Coronary artery (tissue), 2 donors: ENCODE data around the gene GNG14.

Experiments used
- DNase-seq: peaks from one replicate; pipeline ENCODE4 v3.0.0-alpha.2; 2017; ENCODE audit warnings: low spot score
- H3K27ac ChIP-seq, 2 donors: fragments of 200-600 bp; sonication (generic); one replicate each; pipeline ENCODE4 v1.5.1; 2016 to 2019
- H3K4me3 ChIP-seq: fragments of 200-600 bp; sonication (generic); 2 replicates; pipeline ENCODE4 v1.5.1; 2016; ENCODE audit warnings: mild to moderate bottlenecking, moderate library complexity
- CTCF ChIP-seq: fragments of 200-600 bp; sonication (generic); IDR thresholded peaks from one replicate; pipeline ENCODE4 v1.5.1; 2019; ENCODE audit warnings: antibody characterized with exemption

Gene GNG14

DNA sequence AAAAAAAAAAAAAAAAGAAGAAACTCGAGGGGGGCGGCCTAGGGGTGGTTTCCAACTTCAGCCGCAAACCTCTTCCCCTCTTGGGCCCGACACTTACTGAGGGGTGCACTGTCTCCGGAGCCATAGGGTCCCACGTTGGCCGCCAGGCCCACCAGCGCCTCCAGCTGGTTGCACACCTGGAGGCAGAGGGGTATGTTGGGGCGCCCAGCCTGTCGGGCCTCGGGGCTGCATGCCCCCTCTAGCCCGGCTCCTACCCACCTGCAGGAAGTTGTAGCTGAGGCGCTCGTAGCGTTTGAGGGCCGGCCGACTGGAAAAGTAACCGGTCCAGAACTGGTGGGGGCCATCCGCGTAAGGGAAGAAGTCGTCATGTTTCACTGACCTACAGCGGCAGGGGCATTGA lies 29.8 kb upstream of the GNG14 start:
- Histone ChIP-seq H3K27ac (no peak overlapping the region), H3K4me3 (no peak overlapping the region)
- no peak for TF ChIP-seq CTCF
- DNase-seq = no peak

DNA sequence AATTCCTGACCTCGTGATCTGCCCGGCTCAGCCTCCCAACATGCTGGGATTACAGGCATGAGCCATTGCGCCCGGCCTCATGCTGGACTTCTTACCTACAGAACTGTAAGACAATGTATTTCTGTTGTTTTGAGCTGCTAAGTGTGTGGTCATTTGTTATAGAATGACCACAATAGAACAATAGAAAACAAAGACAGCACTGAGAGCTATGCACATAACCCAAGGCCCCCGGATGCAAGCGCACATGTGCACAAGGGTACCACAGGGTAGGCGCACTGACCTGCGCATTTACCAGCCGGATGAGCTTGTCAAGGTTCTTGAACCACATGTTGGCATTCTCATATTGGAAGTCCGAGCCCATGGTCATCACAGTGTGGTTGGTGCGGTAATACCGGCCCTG lies 26.8 kb upstream of the GNG14 start:
- no peak for DNase-seq
- H3K27ac ChIP-seq = no peak overlapping the region
- H3K4me3 ChIP-seq = no peak overlapping the region
- no peak for TF ChIP-seq CTCF

DNA sequence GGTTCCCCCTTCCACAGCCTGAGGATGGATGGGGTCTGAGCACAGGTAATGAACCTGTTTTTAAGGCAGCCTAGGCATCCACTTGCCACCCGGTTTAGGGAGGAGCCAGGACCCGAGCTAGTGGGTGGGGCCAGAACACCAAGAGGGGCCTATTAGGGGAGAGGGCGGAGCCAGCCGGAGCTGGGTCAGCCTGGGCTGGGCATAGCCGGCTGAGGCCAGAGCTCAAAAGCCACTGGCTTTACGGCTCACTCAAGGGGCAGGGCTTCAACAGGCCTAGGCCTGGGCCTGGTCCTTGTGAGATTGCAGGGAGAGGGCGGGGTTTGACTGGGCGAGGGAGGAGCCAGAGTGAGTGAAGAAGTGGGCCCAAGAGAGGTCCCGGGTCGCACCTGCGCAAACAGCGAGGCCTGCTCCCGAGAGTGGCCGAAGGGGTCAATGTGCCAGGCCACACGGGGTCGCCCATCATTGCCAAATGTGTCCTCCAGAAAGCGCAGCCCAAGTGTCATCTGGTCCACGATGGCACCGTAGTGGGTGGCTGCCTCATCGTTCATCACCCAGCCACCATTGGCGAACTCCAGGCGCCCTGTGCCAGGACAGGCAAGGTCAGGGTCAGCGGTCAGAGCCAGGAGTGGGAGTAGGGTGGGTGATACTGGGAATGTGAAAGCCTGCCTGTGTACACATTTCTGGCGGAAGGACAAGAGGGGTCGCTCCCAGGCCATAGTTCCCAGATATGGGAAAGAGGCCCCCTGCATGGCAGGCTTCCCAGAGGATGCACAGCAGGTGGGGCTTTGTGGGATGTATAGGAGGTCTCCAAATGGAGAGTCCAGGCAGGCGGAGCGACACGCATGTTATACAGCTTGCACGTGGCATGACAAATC lies 23.2 kb upstream of the GNG14 start:
- H3K4me3 ChIP-seq = no peak overlapping the region
- no peak for DNase-seq
- TF ChIP-seq CTCF = no peak

DNA sequence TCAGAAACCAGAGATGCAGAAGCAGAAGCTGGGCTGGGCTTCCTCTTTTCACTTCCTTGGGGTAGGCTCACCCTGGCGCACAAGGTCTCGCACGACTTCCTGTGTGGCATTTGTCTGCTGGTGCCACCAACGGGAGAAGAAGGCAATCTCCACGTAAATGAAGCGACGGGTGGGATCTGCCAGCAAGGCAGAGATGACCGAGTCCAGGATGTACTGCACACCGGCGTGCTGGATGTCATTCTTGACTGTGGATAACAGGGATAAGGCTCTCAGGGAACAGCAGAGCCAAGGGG lies 22.6 kb upstream of the GNG14 start:
- H3K4me3 ChIP-seq = peak overlapping the region; percentile 93
- DNase-seq = no peak
- peak overlapping the region in 1 of 2 donors; percentile 9 for H3K27ac ChIP-seq
- no peak for TF ChIP-seq CTCF

More for the DNA sequence above, 23.2 kb upstream of the GNG14 start:
- no peak overlapping the region for H3K27ac ChIP-seq

DNA sequence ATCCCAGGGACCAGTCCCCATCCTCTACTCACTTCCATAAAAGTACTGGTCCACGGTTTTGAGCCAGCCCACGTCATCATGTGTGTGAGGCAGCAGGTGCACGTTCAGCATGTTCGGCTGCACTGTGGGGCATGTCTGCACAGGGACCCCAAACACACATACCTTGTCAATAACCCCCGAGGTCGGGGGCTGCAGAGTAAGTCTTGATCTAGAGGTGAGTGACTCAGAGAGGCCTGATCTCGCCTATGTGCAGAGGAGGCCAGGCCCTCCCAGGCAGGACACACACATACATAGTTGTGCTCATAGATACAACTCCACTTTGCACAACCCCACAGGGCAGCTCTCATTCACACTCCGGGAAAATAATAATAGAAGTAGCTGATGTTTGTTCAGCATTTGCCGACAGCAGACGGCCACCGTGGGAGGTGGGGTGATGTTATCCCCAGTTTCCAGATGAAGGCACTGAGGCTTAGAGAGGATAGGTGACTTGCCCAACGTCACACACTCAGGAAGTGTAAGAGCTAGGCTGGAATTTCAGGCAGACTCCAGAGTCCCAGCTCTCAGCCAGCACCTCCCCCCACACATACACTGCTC lies 22.0 kb upstream of the GNG14 start:
- TF ChIP-seq CTCF = no peak
- Histone ChIP-seq H3K27ac (peak overlapping the region in 1 of 2 donors; percentile 73), H3K4me3 (peak overlapping the region; percentile 93)
- DNase-seq = no peak

DNA sequence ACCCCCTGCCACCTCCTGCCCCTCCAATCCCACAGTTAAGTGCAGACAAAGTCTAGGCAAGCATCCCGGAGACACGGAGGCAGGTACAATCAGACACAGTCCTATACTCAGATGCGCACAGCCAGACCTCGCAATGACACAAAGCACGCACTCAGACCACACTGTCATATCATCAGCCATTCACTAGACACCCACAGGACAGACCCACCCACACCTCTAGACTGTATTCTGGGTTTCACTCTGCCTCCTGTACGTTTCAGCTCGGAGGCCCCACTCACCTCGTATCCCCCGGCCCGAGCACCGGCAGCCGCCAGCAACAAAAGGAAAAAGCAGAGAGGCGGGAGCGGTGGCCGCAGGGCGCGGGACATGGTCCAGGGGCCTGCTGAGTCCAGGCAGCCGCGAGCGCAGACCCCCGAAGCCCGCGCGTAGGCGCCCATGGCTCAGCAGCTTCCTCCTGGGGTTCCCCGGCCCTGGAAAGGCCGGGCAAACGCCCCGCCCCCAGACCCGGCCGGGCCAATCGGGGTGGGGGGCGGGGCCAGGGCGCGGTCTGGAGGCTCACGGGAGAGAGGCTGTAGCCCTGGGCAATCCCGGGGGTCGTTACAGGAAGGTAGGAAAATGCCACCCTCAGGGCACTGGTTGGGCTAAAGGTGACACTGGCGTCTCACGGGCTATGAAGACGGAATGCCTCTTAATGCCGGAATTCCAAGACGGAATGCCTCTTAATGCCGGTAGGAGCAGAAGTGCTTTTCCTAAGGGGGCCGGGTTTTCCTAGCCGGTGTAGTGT lies 21.3 kb upstream of the GNG14 start, which contains the start of the genes MAN2B1 and WDR83:
Gene MAN2B1, minus strand, starts transcription at position 478 of the 784 bp plus-strand sequence. Its CDS starts 41 bp downstream, at position 437.
Gene WDR83, plus strand, starts transcription at position 543 of the 784 bp plus-strand sequence. CDS start 2,984 bp downstream, outside the sequence.
- H3K4me3 ChIP-seq = peak within 1 kb of the TSS; percentile 93
- DNase-seq = no peak
- H3K27ac ChIP-seq = peak within 1 kb of the TSS; percentile 44 to 73
- TF ChIP-seq CTCF = no peak
